Endothelial cell of umbilical vein (primary cell): ENCODE measurements around the gene SATB1. TPM values are rescaled to one million over a fixed set of nuclear protein-coding genes. Genes with fewer than 3 reads are reported as not detected.

Source experiments
- BruUV-seq: library from RNA; stranded (reverse); fragments of 400-500 nt; replicated peaks from 2 replicates; lab custom pipeline; 2021; lab: Mats Ljungman, UMichigan
- CTCF ChIA-PET: fragments of 300-600, 350-600 bp; sonication (Branson Sonifier 250); formaldehyde crosslinking; loops from one replicate; lab custom pipeline; 2021; ENCODE audit warnings: antibody characterized with exemption, inconsistent platforms; lab: Charles Lee
- POLR2A ChIA-PET: fragments of 300-600, 350-600 bp; sonication (Branson Sonifier 250); formaldehyde crosslinking; loops from one replicate; lab custom pipeline; 2021; ENCODE audit warnings: antibody characterized with exemption, inconsistent platforms; lab: Charles Lee
- DNase-seq: peaks from one replicate; pipeline ENCODE4 v3.0.0-alpha.2; 2011; ENCODE audit warnings: low read depth, low spot score
- FAIRE-seq: peaks from 2 replicates; lab custom pipeline; 2011; peaks lifted over from hg19 to GRCh38; lab: Jason Lieb, UNC
- H2AFZ ChIP-seq: 2 replicates; pipeline ENCODE4 v1.6.0; 2012; ENCODE audit warnings: low read depth, low read length, control low read depth, inconsistent platforms
- H3K27ac ChIP-seq: 2 replicates; pipeline ENCODE4 v1.5.1; 2011; ENCODE audit warnings: low read depth, mild to moderate bottlenecking, control low read depth, low read length, moderate library complexity; ENCODE audit not compliant: insufficient read depth
- H3K27me3 ChIP-seq, 2 experiments: 2 replicates each; pipeline versions ENCODE4 v1.6.0 to v1.6.1; 2011; ENCODE audit warnings: low read length in 2 of 2, mixed read lengths in 1 of 2; ENCODE audit not compliant: control insufficient read depth in 2 of 2, insufficient read depth in 2 of 2
- H3K36me3 ChIP-seq, 2 experiments: 2 replicates in 1 of 2; 3 replicates in 1 of 2; pipeline ENCODE4 v1.5.1; 2011; ENCODE audit warnings: low read length in 2 of 2, mild to moderate bottlenecking in 1 of 2, moderate library complexity in 1 of 2; ENCODE audit not compliant: control insufficient read depth in 2 of 2, insufficient read depth in 2 of 2; ENCODE audit errors: extremely low read depth in 1 of 2
- H3K4me1 ChIP-seq: 3 replicates; pipeline ENCODE4 v1.5.1; 2011; ENCODE audit warnings: mild to moderate bottlenecking, low read length; ENCODE audit not compliant: control insufficient read depth, insufficient read depth; ENCODE audit errors: extremely low read depth
- H3K4me2 ChIP-seq: 2 replicates; pipeline ENCODE4 v1.6.1; 2011; ENCODE audit warnings: low read length, control low read depth, mixed read lengths; ENCODE audit not compliant: insufficient read depth
- H3K4me3 ChIP-seq, 3 experiments: fragments of 200-600 bp in 1 of 3; sonication (generic), shearing (Covaris generic) in 1 of 3; replicated peaks in 1 of 3; 2 replicates each; pipeline ENCODE4 v1.5.1; 2011 to 2016; ENCODE audit warnings: control low read depth in 3 of 3, low read length in 3 of 3, mild to moderate bottlenecking in 2 of 3, inconsistent platforms in 1 of 3, low read depth in 1 of 3, moderate library complexity in 1 of 3; ENCODE audit not compliant: insufficient read depth in 1 of 3
- H3K79me2 ChIP-seq: 2 replicates; pipeline ENCODE4 v1.6.0; 2012; ENCODE audit warnings: low read length, inconsistent platforms; ENCODE audit not compliant: control insufficient read depth, insufficient read depth
- H3K9ac ChIP-seq: replicated peaks from 2 replicates; pipeline ENCODE3; 2011; ENCODE audit warnings: low read length, control low read depth; ENCODE audit not compliant: insufficient read depth; ENCODE audit errors: extremely low read depth
- H3K9me1 ChIP-seq: replicated peaks from 3 replicates; pipeline ENCODE4 v1.6.0; 2011; ENCODE audit warnings: mild to moderate bottlenecking, low read length; ENCODE audit not compliant: control insufficient read depth, insufficient read depth; ENCODE audit errors: extremely low read depth
- H3K9me3 ChIP-seq: replicated peaks from 2 replicates; pipeline ENCODE4 v1.5.1; 2012; ENCODE audit warnings: low read length, inconsistent platforms; ENCODE audit not compliant: control insufficient read depth, insufficient read depth
- H4K20me1 ChIP-seq: replicated peaks from 2 replicates; pipeline ENCODE3; 2011; ENCODE audit warnings: mild to moderate bottlenecking, low read length; ENCODE audit not compliant: control insufficient read depth, insufficient read depth; ENCODE audit errors: extremely low read depth
- CTCF ChIP-seq, 2 donors: IDR thresholded peaks; 1 replicate in 1 of 2; 2 replicates in 1 of 2; pipeline ENCODE4 v1.5.1; 2011; ENCODE audit warnings: low read length in 2 of 2, mild to moderate bottlenecking in 2 of 2, moderate library complexity in 2 of 2, control low read depth in 1 of 2, inconsistent platforms in 1 of 2, low read depth in 1 of 2; ENCODE audit not compliant: insufficient read depth in 1 of 2; ENCODE audit errors: extremely low read depth in 1 of 2
- EZH2 ChIP-seq: IDR thresholded peaks from 2 replicates; pipeline ENCODE4 v1.6.1; 2012; ENCODE audit warnings: borderline replicate concordance, low read depth, mild to moderate bottlenecking, moderate library complexity, low read length, inconsistent platforms; ENCODE audit not compliant: severe bottlenecking
- FOS ChIP-seq: IDR thresholded peaks from 2 replicates; pipeline ENCODE4 v1.6.1; 2011; ENCODE audit warnings: mild to moderate bottlenecking, low read length, moderate library complexity, borderline replicate concordance; ENCODE audit not compliant: insufficient read depth
- GATA2 ChIP-seq: IDR thresholded peaks from 2 replicates; pipeline ENCODE4 v1.7.0; 2011; ENCODE audit warnings: low read depth, mild to moderate bottlenecking, moderate library complexity, mixed read lengths, low read length; ENCODE audit not compliant: insufficient read length, insufficient read depth
- JUN ChIP-seq: IDR thresholded peaks from 2 replicates; pipeline ENCODE4 v1.6.1; 2011; ENCODE audit warnings: borderline replicate concordance, low read depth; ENCODE audit not compliant: insufficient read length, insufficient read depth
- MAX ChIP-seq: IDR thresholded peaks from 2 replicates; pipeline ENCODE4 v1.6.1; 2011; ENCODE audit not compliant: insufficient read depth, insufficient read length
- MYC ChIP-seq: IDR thresholded peaks from one replicate; pipeline ENCODE4 v1.6.1; 2011; ENCODE audit warnings: mild to moderate bottlenecking, low read depth, low read length
- POLR2A ChIP-seq: IDR thresholded peaks from 2 replicates; pipeline ENCODE4 v1.6.1; 2012; ENCODE audit warnings: low read depth, mild to moderate bottlenecking, control low read depth, low read length
- POLR2AphosphoS5 ChIP-seq: IDR thresholded peaks from 2 replicates; pipeline ENCODE4 v1.6.1; 2012; ENCODE audit warnings: low read depth, mild to moderate bottlenecking, control low read depth, low read length, moderate library complexity; ENCODE audit not compliant: insufficient read depth
- dilution Hi-C: fragments of 300-500 bp; cut with MboI; formaldehyde crosslinking; loops from one replicate; pipeline ENCODE4 v1.15.0; 2019; ENCODE audit warnings: low sequenced_read_pairs; ENCODE audit not compliant: extremely low pct_ligation_motif_present
- intact Hi-C: fragments of 100-400 bp; cut with micrococcal nuclease; formaldehyde crosslinking; loops from one replicate; pipeline ENCODE4 v1.10.0; 2022
- polyA plus RNA-seq, 4 experiments: library from polyadenylated mRNA; depleted of rRNA in 3 of 4; stranded (reverse) in 3 of 4; unstranded in 1 of 4; fragments of >200 nt; gene quantifications; 2 replicates each; pipeline versions ENCODE4 v1.2.1 to v1.2.3, GENCODE V29; 2011 to 2012; ENCODE audit warnings: missing spikeins in 1 of 4
- total RNA-seq: library from RNA; stranded (reverse); gene quantifications from 2 replicates; pipeline ENCODE4 v1.2.3, GENCODE V29; 2021

SATB1 gene
- total and polyA plus RNA-seq, 2 donors (not counting 3 experiments of a cell fraction or from before 2014, with no cell fraction given) = 3.9 to 6.2 TPM

- H3K79me2 ChIP-seq = no peaks in the 10 kb centered on the region
- CTCF ChIA-PET = no interaction called here
These were observed 26.7 kb downstream of the SATB1 start for GRCh38 chr3:18398448-18398847.

More at GRCh38 chr3:18398448-18398847, 26.7 kb downstream of the SATB1 start:
- POLR2A ChIA-PET = no interaction called here
- Histone ChIP-seq H2AFZ (no peak overlapping the region), H3K9me3 (no peaks in the 10 kb centered on the region), H3K4me3 (no peak overlapping the region), H3K27ac (no peak overlapping the region), H4K20me1 (no peaks in the 10 kb centered on the region), H3K27me3 (no peaks in the 10 kb centered on the region), H3K9ac (no peak overlapping the region), H3K4me2 (no peak overlapping the region), H3K9me1 (no peaks in the 10 kb centered on the region), H3K4me1 (no peaks in the 10 kb centered on the region), H3K36me3 (no peaks in the 10 kb centered on the region)
- intact Hi-C loops (no loop called here), dilution Hi-C loops (no loop called here)
- no peak for DNase-seq
- no TSS peak for BruUV-seq
- no peak for FAIRE-seq
- TF ChIP-seq FOS (no peak), EZH2 (no peak), JUN (no peak), MYC (no peak), CTCF (IDR thresholded peaks at IDR 0.05; ENCODE audit: extremely low read depth in 1 of 2, insufficient read depth in 1 of 2, low read depth in 1 of 2, low read length in 2 of 2) (no peak), GATA2 (no peak), POLR2A (no peak), MAX (no peak), POLR2AphosphoS5 (no peak)
